DND-41 (cell line): ENCODE data around the gene NEFH.
A peak's percentile ranks its signal among the peaks of the same experiment; 100 is the strongest.

ENCODE experiments used
- ATAC-seq: fragments of 200-7000 bp; cut with Tn5 transposase; 3 replicates; pipeline ENCODE4 v1.9.1; 2021; ENCODE audit warnings: low read depth; ENCODE audit not compliant: insufficient read depth
- DNase-seq: peaks from one replicate; pipeline ENCODE4 v3.0.0-alpha.2; 2020
- H2AFZ ChIP-seq: 2 replicates; pipeline ENCODE4 v1.6.0; 2012; ENCODE audit warnings: low read depth, low read length
- H3K27ac ChIP-seq: 2 replicates; pipeline ENCODE4 v1.5.1; 2012; ENCODE audit warnings: low read length, inconsistent platforms
- H3K27me3 ChIP-seq: fragments of 200-600 bp; sonication (generic); 2 replicates; pipeline ENCODE4 v1.6.0; 2012; ENCODE audit warnings: low read length, mild to moderate bottlenecking, inconsistent platforms; ENCODE audit not compliant: insufficient read depth, poor library complexity
- H3K36me3 ChIP-seq: 2 replicates; pipeline ENCODE4 v1.5.1; 2012; ENCODE audit warnings: low read length, inconsistent platforms; ENCODE audit not compliant: insufficient read depth
- H3K4me1 ChIP-seq: 2 replicates; pipeline ENCODE4 v1.5.1; 2012; ENCODE audit warnings: mild to moderate bottlenecking, low read length; ENCODE audit not compliant: insufficient read depth
- H3K4me2 ChIP-seq: 2 replicates; pipeline ENCODE4 v1.6.0; 2012; ENCODE audit warnings: mild to moderate bottlenecking, moderate library complexity, low read length, inconsistent platforms; ENCODE audit not compliant: insufficient read depth
- H3K4me3 ChIP-seq, 2 experiments: fragments of 200-600 bp in 1 of 2; shearing (Covaris generic) in 1 of 2; 2 replicates each; pipeline ENCODE4 v1.5.1; 2012 to 2016; ENCODE audit warnings: inconsistent platforms in 2 of 2, low read length in 2 of 2, mild to moderate bottlenecking in 2 of 2, low read depth in 1 of 2, moderate library complexity in 1 of 2
- H3K79me2 ChIP-seq: 2 replicates; pipeline ENCODE4 v1.6.0; 2012; ENCODE audit warnings: low read length, inconsistent platforms; ENCODE audit not compliant: insufficient read depth
- H3K9ac ChIP-seq: 2 replicates; pipeline ENCODE4 v1.6.0; 2012; ENCODE audit warnings: low read depth, mild to moderate bottlenecking, inconsistent platforms, low read length, moderate library complexity
- H3K9me3 ChIP-seq: 2 replicates; pipeline ENCODE4 v1.5.1; 2012; ENCODE audit warnings: low read length, moderate library complexity, mild to moderate bottlenecking, inconsistent platforms; ENCODE audit not compliant: insufficient read depth, severe bottlenecking
- H4K20me1 ChIP-seq: 2 replicates; pipeline ENCODE4 v1.6.0; 2012; ENCODE audit warnings: low read length; ENCODE audit not compliant: insufficient read depth
- EZH2 ChIP-seq: IDR thresholded peaks from 3 replicates; pipeline ENCODE4 v1.6.1; 2012; ENCODE audit warnings: borderline replicate concordance, low read depth, mild to moderate bottlenecking, moderate library complexity, low read length, inconsistent platforms; ENCODE audit not compliant: severe bottlenecking
- TF ChIP-seq, protein P1 (sequence below): IDR thresholded peaks from 2 replicates; pipeline ENCODE4 v1.5.1; 2012; ENCODE audit warnings: borderline replicate concordance, low read length, moderate library complexity, mild to moderate bottlenecking; ENCODE audit not compliant: poor library complexity, severe bottlenecking; ENCODE audit errors: extremely low read depth

The NEFH gene

GRCh38 chr22:29461263-29461662 is 18.8 kb upstream of the NEFH start:
- no peak overlapping the region for H2AFZ ChIP-seq
- TF ChIP-seq, protein P1, sequence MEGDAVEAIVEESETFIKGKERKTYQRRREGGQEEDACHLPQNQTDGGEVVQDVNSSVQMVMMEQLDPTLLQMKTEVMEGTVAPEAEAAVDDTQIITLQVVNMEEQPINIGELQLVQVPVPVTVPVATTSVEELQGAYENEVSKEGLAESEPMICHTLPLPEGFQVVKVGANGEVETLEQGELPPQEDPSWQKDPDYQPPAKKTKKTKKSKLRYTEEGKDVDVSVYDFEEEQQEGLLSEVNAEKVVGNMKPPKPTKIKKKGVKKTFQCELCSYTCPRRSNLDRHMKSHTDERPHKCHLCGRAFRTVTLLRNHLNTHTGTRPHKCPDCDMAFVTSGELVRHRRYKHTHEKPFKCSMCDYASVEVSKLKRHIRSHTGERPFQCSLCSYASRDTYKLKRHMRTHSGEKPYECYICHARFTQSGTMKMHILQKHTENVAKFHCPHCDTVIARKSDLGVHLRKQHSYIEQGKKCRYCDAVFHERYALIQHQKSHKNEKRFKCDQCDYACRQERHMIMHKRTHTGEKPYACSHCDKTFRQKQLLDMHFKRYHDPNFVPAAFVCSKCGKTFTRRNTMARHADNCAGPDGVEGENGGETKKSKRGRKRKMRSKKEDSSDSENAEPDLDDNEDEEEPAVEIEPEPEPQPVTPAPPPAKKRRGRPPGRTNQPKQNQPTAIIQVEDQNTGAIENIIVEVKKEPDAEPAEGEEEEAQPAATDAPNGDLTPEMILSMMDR = no peak
- TF ChIP-seq EZH2 = no peak
- H3K4me2 ChIP-seq = no peak overlapping the region
- H3K9me3 ChIP-seq = no peaks in the 10 kb centered on the region
- no peak overlapping the region for H3K27ac ChIP-seq
- no peaks in the 10 kb centered on the region for H3K4me1 ChIP-seq
- H4K20me1 ChIP-seq = no peaks in the 10 kb centered on the region
- H3K27me3 ChIP-seq = no peaks in the 10 kb centered on the region
- no peak overlapping the region for H3K9ac ChIP-seq
- H3K79me2 ChIP-seq = no peaks in the 10 kb centered on the region
- DNase-seq = no peak
- H3K36me3 ChIP-seq = no peaks in the 10 kb centered on the region
- no peak overlapping the region for H3K4me3 ChIP-seq
- ATAC-seq = no peak

GRCh38 chr22:29463629-29464028 is 16.4 kb upstream of the NEFH start:
- Histone ChIP-seq H3K4me3 (no peak overlapping the region), H3K9ac (no peak overlapping the region), H3K36me3 (no peaks in the 10 kb centered on the region), H4K20me1 (no peaks in the 10 kb centered on the region; the same call in 1 of the 2 replicates), H2AFZ (no peak overlapping the region), H3K4me2 (no peak overlapping the region), H3K4me1 (no peaks in the 10 kb centered on the region), H3K9me3 (no peaks in the 10 kb centered on the region), H3K79me2 (no peaks in the 10 kb centered on the region), H3K27me3 (peaks cover 4% of the 10 kb centered on the region), H3K27ac (no peak overlapping the region)
- TF ChIP-seq, protein P1 = no peak
- TF ChIP-seq EZH2 = no peak
- no peak for DNase-seq
- no peak for ATAC-seq

- Histone ChIP-seq H3K27me3 (peaks cover 9% of the 10 kb centered on the region), H3K27ac (no peak overlapping the region), H4K20me1 (no peaks in the 10 kb centered on the region; the same call in 1 of the 2 replicates), H3K4me2 (no peak overlapping the region), H3K9ac (no peak overlapping the region), H3K9me3 (no peaks in the 10 kb centered on the region), H3K4me1 (no peaks in the 10 kb centered on the region), H2AFZ (no peak overlapping the region), H3K79me2 (no peaks in the 10 kb centered on the region), H3K4me3 (no peak overlapping the region), H3K36me3 (no peaks in the 10 kb centered on the region)
- DNase-seq (no peak), ATAC-seq (no peak)
- TF ChIP-seq, protein P1 = no peak
- TF ChIP-seq EZH2 = no peak
Observed at GRCh38 chr22:29464581-29464980, 15.4 kb upstream of the NEFH start.

GRCh38 chr22:29469755-29470154 is 10.3 kb upstream of the NEFH start:
- no peak for DNase-seq
- H2AFZ ChIP-seq = 0 out of 2 replicates have a peak overlapping the region, but pooled peaks have one; percentile 36
- no peak overlapping the region for H3K9ac ChIP-seq
- peaks cover 12% of the 10 kb centered on the region for H3K4me1 ChIP-seq
- H3K9me3 ChIP-seq = no peaks in the 10 kb centered on the region
- H3K27ac ChIP-seq = no peak overlapping the region
- no peak for TF ChIP-seq EZH2
- TF ChIP-seq, protein P1 = no peak
- no peak for ATAC-seq
- H3K4me2 ChIP-seq = peak overlapping the region; percentile 69
- no peaks in the 10 kb centered on the region for H3K36me3 ChIP-seq
- peak overlapping the region in 1 of 2 experiments; percentile 49; a peak in 1 of 4 replicates for H3K4me3 ChIP-seq
- H3K27me3 ChIP-seq = peaks cover 20% of the 10 kb centered on the region
- no peaks in the 10 kb centered on the region; the same call in 1 of the 2 replicates for H4K20me1 ChIP-seq
- no peaks in the 10 kb centered on the region for H3K79me2 ChIP-seq
